Measurements from ENCODE around the gene TMPRSS9. TPM values are rescaled to one million over a fixed set of nuclear protein-coding genes. Genes with fewer than 3 reads are reported as not detected.

The TMPRSS9 gene
- total RNA-seq, 1 experiment from 2014 or later = 0.23 TPM

DNA sequence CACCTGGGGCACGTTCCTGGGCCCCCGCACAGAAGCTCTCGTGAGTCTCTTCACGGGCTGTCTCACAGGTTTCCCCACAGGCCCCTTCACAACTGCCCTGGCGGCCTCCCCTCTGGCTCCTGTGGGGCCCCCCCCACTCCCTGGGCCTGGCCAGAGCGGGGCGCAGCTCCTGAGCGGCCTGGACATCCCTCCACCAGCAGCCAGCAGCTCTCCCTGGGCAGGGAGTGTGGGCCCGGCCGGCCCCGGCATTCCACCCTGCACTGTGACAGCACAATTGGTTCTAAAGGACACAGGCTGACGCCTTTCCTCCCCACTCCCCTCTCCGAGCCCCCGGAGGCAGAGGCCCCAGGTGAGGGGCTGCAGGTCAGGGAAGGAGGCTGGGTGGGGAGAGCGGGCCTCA lies 76.9 kb downstream of the TMPRSS9 start:
- intact Hi-C loops (cut with micrococcal nuclease; ENCODE audit: unreplicated experiment) (no loop called here), in situ Hi-C loops (cut with HindIII; ENCODE audit: low pct_unique_long_range_greater_than_20kb, low sequenced_read_pairs) (no loop called here)
- no peak overlapping the region for H3K27ac ChIP-seq (ENCODE audit: low read length)
- no peak for DNase-seq (ENCODE audit: low read depth, low spot score)
- ATAC-seq = no peak
- H3K4me1 ChIP-seq (ENCODE audit: control insufficient read depth, insufficient read depth, low read length) = no peaks in the 10 kb centered on the region
- no peak overlapping the region for H3K4me3 ChIP-seq (ENCODE audit: low read depth in 2 of 2, low read length in 2 of 2)
- TF ChIP-seq, protein P1, sequence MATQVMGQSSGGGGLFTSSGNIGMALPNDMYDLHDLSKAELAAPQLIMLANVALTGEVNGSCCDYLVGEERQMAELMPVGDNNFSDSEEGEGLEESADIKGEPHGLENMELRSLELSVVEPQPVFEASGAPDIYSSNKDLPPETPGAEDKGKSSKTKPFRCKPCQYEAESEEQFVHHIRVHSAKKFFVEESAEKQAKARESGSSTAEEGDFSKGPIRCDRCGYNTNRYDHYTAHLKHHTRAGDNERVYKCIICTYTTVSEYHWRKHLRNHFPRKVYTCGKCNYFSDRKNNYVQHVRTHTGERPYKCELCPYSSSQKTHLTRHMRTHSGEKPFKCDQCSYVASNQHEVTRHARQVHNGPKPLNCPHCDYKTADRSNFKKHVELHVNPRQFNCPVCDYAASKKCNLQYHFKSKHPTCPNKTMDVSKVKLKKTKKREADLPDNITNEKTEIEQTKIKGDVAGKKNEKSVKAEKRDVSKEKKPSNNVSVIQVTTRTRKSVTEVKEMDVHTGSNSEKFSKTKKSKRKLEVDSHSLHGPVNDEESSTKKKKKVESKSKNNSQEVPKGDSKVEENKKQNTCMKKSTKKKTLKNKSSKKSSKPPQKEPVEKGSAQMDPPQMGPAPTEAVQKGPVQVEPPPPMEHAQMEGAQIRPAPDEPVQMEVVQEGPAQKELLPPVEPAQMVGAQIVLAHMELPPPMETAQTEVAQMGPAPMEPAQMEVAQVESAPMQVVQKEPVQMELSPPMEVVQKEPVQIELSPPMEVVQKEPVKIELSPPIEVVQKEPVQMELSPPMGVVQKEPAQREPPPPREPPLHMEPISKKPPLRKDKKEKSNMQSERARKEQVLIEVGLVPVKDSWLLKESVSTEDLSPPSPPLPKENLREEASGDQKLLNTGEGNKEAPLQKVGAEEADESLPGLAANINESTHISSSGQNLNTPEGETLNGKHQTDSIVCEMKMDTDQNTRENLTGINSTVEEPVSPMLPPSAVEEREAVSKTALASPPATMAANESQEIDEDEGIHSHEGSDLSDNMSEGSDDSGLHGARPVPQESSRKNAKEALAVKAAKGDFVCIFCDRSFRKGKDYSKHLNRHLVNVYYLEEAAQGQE (IDR thresholded peaks at IDR 0.05; ENCODE audit: insufficient read depth in 1 of 2, low read depth in 2 of 2, low read length in 1 of 2) = no peak
- no peak for TF ChIP-seq POLR2AphosphoS5 (IDR thresholded peaks at IDR 0.05; ENCODE audit: low read depth, low read length)
- TF ChIP-seq, protein P2, sequence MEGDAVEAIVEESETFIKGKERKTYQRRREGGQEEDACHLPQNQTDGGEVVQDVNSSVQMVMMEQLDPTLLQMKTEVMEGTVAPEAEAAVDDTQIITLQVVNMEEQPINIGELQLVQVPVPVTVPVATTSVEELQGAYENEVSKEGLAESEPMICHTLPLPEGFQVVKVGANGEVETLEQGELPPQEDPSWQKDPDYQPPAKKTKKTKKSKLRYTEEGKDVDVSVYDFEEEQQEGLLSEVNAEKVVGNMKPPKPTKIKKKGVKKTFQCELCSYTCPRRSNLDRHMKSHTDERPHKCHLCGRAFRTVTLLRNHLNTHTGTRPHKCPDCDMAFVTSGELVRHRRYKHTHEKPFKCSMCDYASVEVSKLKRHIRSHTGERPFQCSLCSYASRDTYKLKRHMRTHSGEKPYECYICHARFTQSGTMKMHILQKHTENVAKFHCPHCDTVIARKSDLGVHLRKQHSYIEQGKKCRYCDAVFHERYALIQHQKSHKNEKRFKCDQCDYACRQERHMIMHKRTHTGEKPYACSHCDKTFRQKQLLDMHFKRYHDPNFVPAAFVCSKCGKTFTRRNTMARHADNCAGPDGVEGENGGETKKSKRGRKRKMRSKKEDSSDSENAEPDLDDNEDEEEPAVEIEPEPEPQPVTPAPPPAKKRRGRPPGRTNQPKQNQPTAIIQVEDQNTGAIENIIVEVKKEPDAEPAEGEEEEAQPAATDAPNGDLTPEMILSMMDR (IDR thresholded peaks at IDR 0.05) = no peak
- TF ChIP-seq SIN3A (IDR thresholded peaks at IDR 0.05; ENCODE audit: borderline replicate concordance, insufficient read depth, low read depth, low read length) = no peak
- no peak for TF ChIP-seq TCF7L2 (IDR thresholded peaks at IDR 0.05; ENCODE audit: low read depth, low read length)
- ChIA-PET CTCF (no interaction called here), POLR2A (no interaction called here)
- no TSS peak for BruUV-seq (replicated peaks)
- no peaks in the 10 kb centered on the region; the same call in 1 of the 2 replicates for H3K36me3 ChIP-seq (ENCODE audit: control insufficient read depth, insufficient read depth, low read length)
- H3K9me3 ChIP-seq (ENCODE audit: control insufficient read depth, insufficient read depth, low read depth, low read length) = no peaks in the 10 kb centered on the region
- H3K27me3 ChIP-seq (ENCODE audit: control insufficient read depth, insufficient read depth, low read length) = no peaks in the 10 kb centered on the region

- BruUV-seq (replicated peaks) = no TSS peak
- Histone ChIP-seq H3K27ac (ENCODE audit: low read length) (no peak overlapping the region), H3K27me3 (ENCODE audit: control insufficient read depth, insufficient read depth, low read length) (no peaks in the 10 kb centered on the region), H3K9me3 (ENCODE audit: control insufficient read depth, insufficient read depth, low read depth, low read length) (no peaks in the 10 kb centered on the region), H3K4me3 (ENCODE audit: low read depth in 2 of 2, low read length in 2 of 2) (no peak overlapping the region), H3K36me3 (ENCODE audit: control insufficient read depth, insufficient read depth, low read length) (no peaks in the 10 kb centered on the region; the same call in 1 of the 2 replicates), H3K4me1 (ENCODE audit: control insufficient read depth, insufficient read depth, low read length) (no peaks in the 10 kb centered on the region)
- intact Hi-C loops (cut with micrococcal nuclease; ENCODE audit: unreplicated experiment) (no loop called here), in situ Hi-C loops (cut with HindIII; ENCODE audit: low pct_unique_long_range_greater_than_20kb, low sequenced_read_pairs) (no loop called here)
- ChIA-PET CTCF (no interaction called here), POLR2A (interaction anchor here (0.6 kb wide), 1 partner anchor 1260 kb away, joined by 9 read pairs; no protein-coding TSS in a partner anchor)
- DNase-seq (ENCODE audit: low read depth, low spot score) = no peak
- no peak for ATAC-seq
- no peak for TF ChIP-seq POLR2AphosphoS5 (IDR thresholded peaks at IDR 0.05; ENCODE audit: low read depth, low read length)
- no peak for TF ChIP-seq SIN3A (IDR thresholded peaks at IDR 0.05; ENCODE audit: borderline replicate concordance, insufficient read depth, low read depth, low read length)
- TF ChIP-seq, protein P1 (IDR thresholded peaks at IDR 0.05; ENCODE audit: insufficient read depth in 1 of 2, low read depth in 2 of 2, low read length in 1 of 2) = no peak
- TF ChIP-seq TCF7L2 (IDR thresholded peaks at IDR 0.05; ENCODE audit: low read depth, low read length) = no peak
- TF ChIP-seq, protein P2 (IDR thresholded peaks at IDR 0.05) = no peak
Observed at GRCh38 chr19:2438178-2438577, 78.1 kb downstream of the TMPRSS9 start.
